Lung (tissue), 12 donors: ENCODE measurements around the gene STAB2. TPM values are rescaled to one million over a fixed set of nuclear protein-coding genes. Genes with fewer than 3 reads are reported as not detected.

Experiments used
- ATAC-seq: fragments of 200-7000 bp; cut with Tn5 transposase; one replicate; pipeline ENCODE4 v1.9.1; 2020; ENCODE audit warnings: moderate number of reproducible peaks; ENCODE audit not compliant: insufficient read depth, low FRiP score
- DNase-seq, 3 donors: peaks; one replicate each; pipeline ENCODE4 v3.0.0-alpha.2; 2013 to 2017
- H3K27ac ChIP-seq, 2 donors: one replicate each; pipeline ENCODE4 v1.5.1; 2013; ENCODE audit warnings: mild to moderate bottlenecking in 2 of 2, moderate library complexity in 2 of 2, control low read depth in 1 of 2, inconsistent platforms in 1 of 2, low read depth in 1 of 2, low read length in 1 of 2
- H3K27me3 ChIP-seq, 3 donors: one replicate each; pipeline ENCODE4 v1.5.1; 2013; ENCODE audit warnings: low read length in 2 of 3; ENCODE audit not compliant: control insufficient read depth in 3 of 3, insufficient read depth in 3 of 3
- H3K36me3 ChIP-seq, 4 donors: one replicate each; pipeline ENCODE4 v1.5.1; 2013; ENCODE audit warnings: low read length in 4 of 4, mild to moderate bottlenecking in 1 of 4, moderate library complexity in 1 of 4; ENCODE audit not compliant: control insufficient read depth in 4 of 4, insufficient read depth in 4 of 4
- H3K4me1 ChIP-seq, 5 donors: one replicate each; pipeline ENCODE4 v1.5.1; 2013; ENCODE audit warnings: low read length in 5 of 5, mild to moderate bottlenecking in 2 of 5, moderate library complexity in 1 of 5; ENCODE audit not compliant: control insufficient read depth in 5 of 5, insufficient read depth in 5 of 5
- H3K4me3 ChIP-seq: one replicate; pipeline ENCODE4 v1.5.1; 2013; ENCODE audit warnings: mild to moderate bottlenecking, control low read depth, moderate library complexity
- H3K9ac ChIP-seq, 2 donors: one replicate each; pipeline ENCODE4 v1.5.1; 2013; ENCODE audit warnings: low read length in 2 of 2, control low read depth in 1 of 2; ENCODE audit not compliant: insufficient read depth in 1 of 2
- H3K9me3 ChIP-seq, 4 donors: one replicate each; pipeline ENCODE4 v1.5.1; 2013; ENCODE audit warnings: low read length in 3 of 4, mild to moderate bottlenecking in 1 of 4, moderate library complexity in 1 of 4; ENCODE audit not compliant: control insufficient read depth in 4 of 4, insufficient read depth in 3 of 4
- CTCF ChIP-seq: IDR thresholded peaks from 2 replicates; pipeline ENCODE4 v1.5.1; 2012; ENCODE audit warnings: mild to moderate bottlenecking; ENCODE audit errors: control extremely low read depth, extremely low read depth
- WGBS, 2 donors: extraction: QIAGEN DNeasy Blood & Tissue Kit; methylation state at CpG; one replicate each; pipeline ENCODE4 v1.1.7; 2013; 5-methylcytosine and 5-hydroxymethylcytosine counted together
- polyA plus RNA-seq, 2 donors: library from polyadenylated mRNA; stranded (reverse); fragments of 200-250 nt; gene quantifications; one replicate each; pipeline ENCODE4 v1.2.1, GENCODE V29; 2013
- total RNA-seq, 2 donors: library from RNA; depleted of rRNA in 1 of 2; stranded (reverse); fragments of >200 nt in 1 of 2; gene quantifications; one replicate each; pipeline ENCODE4 v1.2.1, GENCODE V29; 2014 to 2021
- donor health status: control.
- donor health status: control.
- donor health status: Bipolar disorder and iron deficiency.
- donor health status: healthy.
- donor health status: DM: yes; HTN: yes; CAD: no.

The STAB2 gene
- total and polyA plus RNA-seq, 4 donors, result 0.06 to 10.0 (median 0.43) TPM

- Histone ChIP-seq H3K27me3 (no peaks in the 10 kb centered on the region), H3K4me3 (no peak overlapping the region), H3K36me3 (no peaks in the 10 kb centered on the region), H3K9me3 (peaks cover 0 to 12% (median 0%) of the 10 kb centered on the region in 4 donors), H3K27ac (no peak overlapping the region), H3K4me1 (no peaks in the 10 kb centered on the region), H3K9ac (no peak overlapping the region)
- 93 to 97% methylated on average over 4 of the region's 4 CpGs for WGBS, 2 donors
- no peak for TF ChIP-seq CTCF
- ATAC-seq (no peak), DNase-seq (no peak)
Observed at GRCh38 chr12:103634732-103635131, 47.7 kb downstream of the STAB2 start.

GRCh38 chr12:103635419-103635818 lies 48.3 kb downstream of the STAB2 start:
- WGBS, 2 donors, result 95 to 96% methylated on average over 4 of the region's 4 CpGs
- DNase-seq (no peak), ATAC-seq (no peak)

GRCh38 chr12:103637021-103637420 lies 49.9 kb downstream of the STAB2 start:
- no peaks in the 10 kb centered on the region for H3K36me3 ChIP-seq
- no peak overlapping the region for H3K27ac ChIP-seq
- H3K4me3 ChIP-seq, result no peak overlapping the region
- no peak for DNase-seq
- no peak overlapping the region for H3K9ac ChIP-seq
- peaks cover 0 to 9% (median 0%) of the 10 kb centered on the region in 4 donors for H3K9me3 ChIP-seq
- H3K27me3 ChIP-seq, result no peaks in the 10 kb centered on the region
- ATAC-seq, result no peak
- WGBS, 2 donors, result 87 to 91% methylated on average over 7 of the region's 7 CpGs
- no peaks in the 10 kb centered on the region for H3K4me1 ChIP-seq
- TF ChIP-seq CTCF, result no peak

More at GRCh38 chr12:103635419-103635818, 48.3 kb downstream of the STAB2 start:
- Histone ChIP-seq H3K27me3 (no peaks in the 10 kb centered on the region), H3K9me3 (peaks cover 0 to 12% (median 0%) of the 10 kb centered on the region in 4 donors), H3K9ac (no peak overlapping the region), H3K36me3 (no peaks in the 10 kb centered on the region), H3K4me3 (no peak overlapping the region), H3K4me1 (no peaks in the 10 kb centered on the region), H3K27ac (no peak overlapping the region)
- TF ChIP-seq CTCF, result no peak

- Histone ChIP-seq H3K36me3 (no peaks in the 10 kb centered on the region), H3K4me3 (no peak overlapping the region)
- 66 to 90% methylated on average over 2 of the region's 2 CpGs for WGBS, 2 donors
Observed at GRCh38 chr12:103637429-103637828, 50.4 kb downstream of the STAB2 start.

More at GRCh38 chr12:103637429-103637828, 50.4 kb downstream of the STAB2 start:
- Histone ChIP-seq H3K27ac (no peak overlapping the region), H3K9me3 (peaks cover 0 to 9% (median 0%) of the 10 kb centered on the region in 4 donors), H3K4me1 (no peaks in the 10 kb centered on the region), H3K27me3 (no peaks in the 10 kb centered on the region), H3K9ac (no peak overlapping the region)
- ATAC-seq (no peak), DNase-seq (no peak)
- TF ChIP-seq CTCF, result no peak
